WTC11 (cell line): ENCODE measurements around the gene SH3BP5. TPM values are rescaled to one million over a fixed set of nuclear protein-coding genes. Genes with fewer than 3 reads are reported as not detected.
A peak's percentile ranks its signal among the peaks of the same experiment; 100 is the strongest.

ENCODE experiments used
- ATAC-seq: fragments of 200-7000 bp; cut with Tn5 transposase; 2 replicates; pipeline ENCODE4 v1.10.0; 2021; ENCODE audit warnings: mild to moderate bottlenecking, moderate library complexity
- CTCF ChIA-PET: fragments of 300-600 bp; sonication (Branson Sonifier 250); formaldehyde crosslinking; loops from one replicate; lab custom pipeline; 2021; ENCODE audit warnings: antibody characterized with exemption; lab: Charles Lee
- POLR2A ChIA-PET: fragments of 350-600 bp; sonication (Branson Sonifier 250); formaldehyde crosslinking; loops from one replicate; lab custom pipeline; 2021; ENCODE audit warnings: antibody characterized with exemption; lab: Charles Lee
- DNase-seq: peaks from one replicate; pipeline ENCODE4 v3.0.0; 2021; ENCODE audit warnings: low spot score
- H3K27ac Mint-ChIP-seq: 2 replicates; pipeline ENCODE4 v1.8.0; 2021; ENCODE audit warnings: mixed read lengths
- H3K27me3 Mint-ChIP-seq: 2 replicates; pipeline ENCODE4 v1.8.0; 2021; ENCODE audit warnings: low read depth, mild to moderate bottlenecking, moderate library complexity, mixed read lengths
- H3K36me3 Mint-ChIP-seq: 2 replicates; pipeline ENCODE4 v1.8.0; 2021; ENCODE audit warnings: mixed read lengths
- H3K4me1 Mint-ChIP-seq: 2 replicates; pipeline ENCODE4 v1.8.0; 2022; ENCODE audit warnings: mixed read lengths
- H3K4me3 Mint-ChIP-seq: 2 replicates; pipeline ENCODE4 v1.8.0; 2021; ENCODE audit warnings: mild to moderate bottlenecking, moderate library complexity, mixed read lengths
- H3K9me3 Mint-ChIP-seq: 2 replicates; pipeline ENCODE4 v1.8.0; 2021; ENCODE audit warnings: mixed read lengths
- ATF6 ChIP-seq: sonication (generic); formaldehyde crosslinking; IDR thresholded peaks from 2 replicates; pipeline ENCODE4 v1.8.1; 2023; ENCODE audit warnings: mild to moderate bottlenecking, missing genetic modification reagents
- CBFB ChIP-seq: sonication (generic); formaldehyde crosslinking; IDR thresholded peaks from 2 replicates; pipeline ENCODE4 v1.8.1; 2022; ENCODE audit warnings: mild to moderate bottlenecking, low read depth, missing genetic modification reagents
- CREM ChIP-seq: sonication (generic); formaldehyde crosslinking; IDR thresholded peaks from 2 replicates; pipeline ENCODE4 v1.8.1; 2022; ENCODE audit warnings: mild to moderate bottlenecking, missing genetic modification reagents, moderate library complexity
- ELF4 ChIP-seq: sonication (generic); formaldehyde crosslinking; IDR thresholded peaks from 2 replicates; pipeline ENCODE4 v1.8.1; 2022; ENCODE audit warnings: low read depth, mild to moderate bottlenecking, moderate library complexity, missing genetic modification reagents
- ERG ChIP-seq: fragments of 250-450 bp; sonication (Bioruptor Pico); IDR thresholded peaks from 2 replicates; pipeline ENCODE4 v1.8.0; 2021; ENCODE audit warnings: mild to moderate bottlenecking
- FOXK1 ChIP-seq: sonication (generic); formaldehyde crosslinking; IDR thresholded peaks from 2 replicates; pipeline ENCODE4 v1.8.0; 2022; ENCODE audit warnings: mild to moderate bottlenecking, moderate library complexity, missing genetic modification reagents
- FOXP1 ChIP-seq: sonication (generic); formaldehyde crosslinking; IDR thresholded peaks from 2 replicates; pipeline ENCODE4 v1.8.0; 2022; ENCODE audit warnings: missing genetic modification reagents, mild to moderate bottlenecking, moderate library complexity, borderline replicate concordance
- GRHL2 ChIP-seq: fragments of 250-450 bp; sonication (Bioruptor Pico); IDR thresholded peaks from 2 replicates; pipeline ENCODE4 v1.8.0; 2022; ENCODE audit warnings: mild to moderate bottlenecking, moderate library complexity; ENCODE audit not compliant: insufficient replicate concordance, severe bottlenecking
- HMGA2 ChIP-seq: fragments of 250-450 bp; sonication (Bioruptor Pico); IDR thresholded peaks from 2 replicates; pipeline ENCODE4 v1.4.0; 2021; ENCODE audit warnings: mild to moderate bottlenecking, moderate library complexity
- IRF2 ChIP-seq: sonication (generic); formaldehyde crosslinking; IDR thresholded peaks from 2 replicates; pipeline ENCODE4 v1.8.0; 2022; ENCODE audit warnings: low read depth, missing genetic modification reagents, borderline replicate concordance
- KAT7 ChIP-seq: sonication (generic); formaldehyde crosslinking; IDR thresholded peaks from 2 replicates; pipeline ENCODE4 v1.8.1; 2023; ENCODE audit warnings: missing genetic modification reagents, mild to moderate bottlenecking, borderline replicate concordance
- MXD4 ChIP-seq: fragments of 250-450 bp; sonication (Bioruptor Pico); IDR thresholded peaks from 2 replicates; pipeline ENCODE4 v1.8.0; 2021; ENCODE audit warnings: mild to moderate bottlenecking, moderate library complexity, borderline replicate concordance
- NR1H2 ChIP-seq: sonication (generic); formaldehyde crosslinking; IDR thresholded peaks from 2 replicates; pipeline ENCODE4 v1.9.0; 2021; ENCODE audit warnings: mild to moderate bottlenecking, moderate library complexity, missing genetic modification reagents
- OVOL2 ChIP-seq: fragments of 250-450 bp; sonication (Bioruptor Pico); IDR thresholded peaks from 2 replicates; pipeline ENCODE4 v1.9.0; 2021; ENCODE audit warnings: mild to moderate bottlenecking, borderline replicate concordance
- RORB ChIP-seq: fragments of 250-450 bp; sonication (Bioruptor Pico); IDR thresholded peaks from 2 replicates; pipeline ENCODE4 v1.9.0; 2021; ENCODE audit warnings: mild to moderate bottlenecking
- TCF7 ChIP-seq: sonication (generic); formaldehyde crosslinking; IDR thresholded peaks from 2 replicates; pipeline ENCODE4 v1.8.0; 2022; ENCODE audit warnings: mild to moderate bottlenecking, low read depth, missing genetic modification reagents, moderate library complexity
- TEAD4 ChIP-seq: sonication (generic); formaldehyde crosslinking; IDR thresholded peaks from 2 replicates; pipeline ENCODE4 v1.8.0; 2022; ENCODE audit warnings: mild to moderate bottlenecking, missing genetic modification reagents
- ZNF317 ChIP-seq: sonication (generic); formaldehyde crosslinking; IDR thresholded peaks from 2 replicates; pipeline ENCODE4 v1.8.1; 2023; ENCODE audit warnings: low read depth, mild to moderate bottlenecking, moderate library complexity, missing genetic modification reagents, borderline replicate concordance
- ZNF425 ChIP-seq: fragments of 250-450 bp; sonication (Bioruptor Pico); conservative IDR thresholded peaks from 2 replicates; pipeline ENCODE4 v1.9.0; 2021; ENCODE audit warnings: mild to moderate bottlenecking
- ZNF671 ChIP-seq: fragments of 250-450 bp; sonication (Bioruptor Pico); IDR thresholded peaks from 2 replicates; pipeline ENCODE4 v1.8.0; 2021; ENCODE audit warnings: mild to moderate bottlenecking
- total RNA-seq: library from RNA; stranded (reverse); gene quantifications from 3 replicates; pipeline ENCODE4 v1.2.3, GENCODE V29; 2021
- TF ChIP-seq, protein P1 (sequence below): sonication (generic); formaldehyde crosslinking; IDR thresholded peaks from 2 replicates; pipeline ENCODE4 v1.8.1; 2023; ENCODE audit warnings: mild to moderate bottlenecking, missing genetic modification reagents
- TF ChIP-seq, protein P2 (sequence below): fragments of 250-450 bp; sonication (Bioruptor Pico); IDR thresholded peaks from 2 replicates; pipeline ENCODE4 v1.9.0; 2021; ENCODE audit warnings: moderate library complexity, mild to moderate bottlenecking, inconsistent platforms, borderline replicate concordance
- TF ChIP-seq, protein P3 (sequence below): sonication (generic); formaldehyde crosslinking; IDR thresholded peaks from 2 replicates; pipeline ENCODE4 v1.8.1; 2023; ENCODE audit warnings: mild to moderate bottlenecking, missing genetic modification reagents, borderline replicate concordance

The SH3BP5 gene
- total RNA-seq, 1 experiment from 2014 or later, result 7.2 TPM

DNA sequence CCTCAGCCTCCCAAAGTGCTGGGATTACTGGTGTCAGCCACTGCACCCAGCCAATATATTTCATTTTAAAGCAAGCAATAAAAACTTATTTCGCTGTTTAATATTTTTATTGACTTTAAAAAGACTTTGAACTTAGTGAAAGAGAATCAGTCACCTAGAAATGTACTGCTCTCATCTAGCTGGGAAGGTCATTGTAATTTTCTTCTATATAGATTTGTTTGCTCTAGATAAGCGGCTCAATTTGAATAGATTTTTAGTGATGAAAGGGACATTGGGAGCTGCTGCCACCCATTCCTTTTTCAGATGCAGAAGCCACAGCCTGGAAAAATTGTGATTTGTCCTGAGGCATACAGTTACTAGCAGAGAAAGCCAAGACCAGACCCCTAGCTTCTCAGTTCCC, 86.2 kb downstream of the SH3BP5 start (continued):
- TF ChIP-seq TCF7 (CRISPR knock-in tag), result no peak

- H3K4me3 Mint-ChIP-seq, result no peak overlapping the region
- peaks cover 13% of the 10 kb centered on the region for H3K36me3 Mint-ChIP-seq
- no peaks in the 10 kb centered on the region for H3K27me3 Mint-ChIP-seq
- TF ChIP-seq ERG (CRISPR knock-in tag) (no peak), NR1H2 (CRISPR knock-in tag) (no peak), TCF7 (CRISPR knock-in tag) (no peak), MXD4 (CRISPR knock-in tag) (no peak), TEAD4 (CRISPR knock-in tag) (no peak), CBFB (CRISPR knock-in tag) (no peak), ZNF671 (no peak), KAT7 (CRISPR knock-in tag) (no peak), ATF6 (CRISPR knock-in tag) (no peak), GRHL2 (CRISPR knock-in tag) (no peak), ZNF317 (CRISPR knock-in tag) (no peak), RORB (CRISPR knock-in tag) (no peak), IRF2 (CRISPR knock-in tag) (no peak), FOXP1 (CRISPR knock-in tag) (no peak), HMGA2 (CRISPR knock-in tag) (no peak), CREM (CRISPR knock-in tag) (no peak), ELF4 (CRISPR knock-in tag) (no peak)
- TF ChIP-seq, protein P1, sequence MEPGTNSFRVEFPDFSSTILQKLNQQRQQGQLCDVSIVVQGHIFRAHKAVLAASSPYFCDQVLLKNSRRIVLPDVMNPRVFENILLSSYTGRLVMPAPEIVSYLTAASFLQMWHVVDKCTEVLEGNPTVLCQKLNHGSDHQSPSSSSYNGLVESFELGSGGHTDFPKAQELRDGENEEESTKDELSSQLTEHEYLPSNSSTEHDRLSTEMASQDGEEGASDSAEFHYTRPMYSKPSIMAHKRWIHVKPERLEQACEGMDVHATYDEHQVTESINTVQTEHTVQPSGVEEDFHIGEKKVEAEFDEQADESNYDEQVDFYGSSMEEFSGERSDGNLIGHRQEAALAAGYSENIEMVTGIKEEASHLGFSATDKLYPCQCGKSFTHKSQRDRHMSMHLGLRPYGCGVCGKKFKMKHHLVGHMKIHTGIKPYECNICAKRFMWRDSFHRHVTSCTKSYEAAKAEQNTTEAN (CRISPR knock-in tag), result no peak
- TF ChIP-seq, protein P2, sequence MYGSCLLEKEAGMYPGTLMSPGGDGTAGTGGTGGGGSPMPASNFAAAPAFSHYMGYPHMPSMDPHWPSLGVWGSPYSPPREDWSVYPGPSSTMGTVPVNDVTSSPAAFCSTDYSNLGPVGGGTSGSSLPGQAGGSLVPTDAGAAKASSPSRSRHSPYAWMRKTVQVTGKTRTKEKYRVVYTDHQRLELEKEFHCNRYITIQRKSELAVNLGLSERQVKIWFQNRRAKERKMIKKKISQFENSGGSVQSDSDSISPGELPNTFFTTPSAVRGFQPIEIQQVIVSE (CRISPR knock-in tag), result no peak
- no peak overlapping the region for H3K27ac Mint-ChIP-seq
- DNase-seq (no peak), ATAC-seq (no peak)
- CTCF ChIA-PET, result no interaction called here
- H3K9me3 Mint-ChIP-seq, result no peaks in the 10 kb centered on the region
- POLR2A ChIA-PET, result no interaction called here
- no peaks in the 10 kb centered on the region for H3K4me1 Mint-ChIP-seq
Measured at GRCh38 chr3:15243822-15244482, 88.4 kb downstream of the SH3BP5 start.

DNA sequence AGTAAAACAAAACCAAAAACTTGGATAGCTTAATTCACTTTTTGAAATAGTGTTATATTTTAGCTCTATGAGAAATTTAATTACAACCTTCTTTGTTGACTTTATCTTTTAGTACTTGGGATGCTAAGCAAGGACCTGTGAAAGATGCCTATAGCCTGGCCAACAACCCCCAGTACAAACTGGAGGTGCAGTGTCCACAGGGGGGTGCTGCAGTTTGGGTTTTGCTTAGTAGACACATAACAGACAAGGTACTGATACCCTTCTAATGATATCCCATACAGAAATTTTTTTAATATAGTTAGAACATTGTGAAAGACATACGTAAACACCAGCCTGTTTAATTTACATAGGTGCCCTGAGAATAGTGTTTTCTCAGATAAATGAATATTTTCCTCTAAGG, 91.0 kb downstream of the SH3BP5 start:
- no peaks in the 10 kb centered on the region for H3K27me3 Mint-ChIP-seq
- DNase-seq (peak; percentile 45), ATAC-seq (peak; percentile 46; the same call in 1 of the 2 replicates)
- no peaks in the 10 kb centered on the region for H3K9me3 Mint-ChIP-seq
- H3K36me3 Mint-ChIP-seq, result peaks cover 6% of the 10 kb centered on the region; the same call in 1 of the 2 replicates
- no peak overlapping the region for H3K27ac Mint-ChIP-seq
- POLR2A ChIA-PET, result no interaction called here
- CTCF ChIA-PET, result no interaction called here
- no peaks in the 10 kb centered on the region for H3K4me1 Mint-ChIP-seq
- no peak overlapping the region for H3K4me3 Mint-ChIP-seq
- TF ChIP-seq ZNF425 (CRISPR knock-in tag) (no peak), FOXK1 (CRISPR knock-in tag) (no peak), OVOL2 (no peak)
- TF ChIP-seq, protein P3, sequence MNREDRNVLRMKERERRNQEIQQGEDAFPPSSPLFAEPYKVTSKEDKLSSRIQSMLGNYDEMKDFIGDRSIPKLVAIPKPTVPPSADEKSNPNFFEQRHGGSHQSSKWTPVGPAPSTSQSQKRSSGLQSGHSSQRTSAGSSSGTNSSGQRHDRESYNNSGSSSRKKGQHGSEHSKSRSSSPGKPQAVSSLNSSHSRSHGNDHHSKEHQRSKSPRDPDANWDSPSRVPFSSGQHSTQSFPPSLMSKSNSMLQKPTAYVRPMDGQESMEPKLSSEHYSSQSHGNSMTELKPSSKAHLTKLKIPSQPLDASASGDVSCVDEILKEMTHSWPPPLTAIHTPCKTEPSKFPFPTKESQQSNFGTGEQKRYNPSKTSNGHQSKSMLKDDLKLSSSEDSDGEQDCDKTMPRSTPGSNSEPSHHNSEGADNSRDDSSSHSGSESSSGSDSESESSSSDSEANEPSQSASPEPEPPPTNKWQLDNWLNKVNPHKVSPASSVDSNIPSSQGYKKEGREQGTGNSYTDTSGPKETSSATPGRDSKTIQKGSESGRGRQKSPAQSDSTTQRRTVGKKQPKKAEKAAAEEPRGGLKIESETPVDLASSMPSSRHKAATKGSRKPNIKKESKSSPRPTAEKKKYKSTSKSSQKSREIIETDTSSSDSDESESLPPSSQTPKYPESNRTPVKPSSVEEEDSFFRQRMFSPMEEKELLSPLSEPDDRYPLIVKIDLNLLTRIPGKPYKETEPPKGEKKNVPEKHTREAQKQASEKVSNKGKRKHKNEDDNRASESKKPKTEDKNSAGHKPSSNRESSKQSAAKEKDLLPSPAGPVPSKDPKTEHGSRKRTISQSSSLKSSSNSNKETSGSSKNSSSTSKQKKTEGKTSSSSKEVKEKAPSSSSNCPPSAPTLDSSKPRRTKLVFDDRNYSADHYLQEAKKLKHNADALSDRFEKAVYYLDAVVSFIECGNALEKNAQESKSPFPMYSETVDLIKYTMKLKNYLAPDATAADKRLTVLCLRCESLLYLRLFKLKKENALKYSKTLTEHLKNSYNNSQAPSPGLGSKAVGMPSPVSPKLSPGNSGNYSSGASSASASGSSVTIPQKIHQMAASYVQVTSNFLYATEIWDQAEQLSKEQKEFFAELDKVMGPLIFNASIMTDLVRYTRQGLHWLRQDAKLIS (CRISPR knock-in tag), result no peak
